Limb (tissue), 2 donors: Measurements from ENCODE around the gene HPN.
"Not testable (repeated sequence)": the region's sequence is repeated elsewhere in the genome, so short reads cannot be mapped to it uniquely, and the experiment has no call there.

Source experiments
- DNase-seq, 2 donors: peaks; one replicate each; pipeline ENCODE4 v3.0.0-alpha.2; 2016; ENCODE audit errors: extremely low spot score in 2 of 2

The HPN gene

DNA sequence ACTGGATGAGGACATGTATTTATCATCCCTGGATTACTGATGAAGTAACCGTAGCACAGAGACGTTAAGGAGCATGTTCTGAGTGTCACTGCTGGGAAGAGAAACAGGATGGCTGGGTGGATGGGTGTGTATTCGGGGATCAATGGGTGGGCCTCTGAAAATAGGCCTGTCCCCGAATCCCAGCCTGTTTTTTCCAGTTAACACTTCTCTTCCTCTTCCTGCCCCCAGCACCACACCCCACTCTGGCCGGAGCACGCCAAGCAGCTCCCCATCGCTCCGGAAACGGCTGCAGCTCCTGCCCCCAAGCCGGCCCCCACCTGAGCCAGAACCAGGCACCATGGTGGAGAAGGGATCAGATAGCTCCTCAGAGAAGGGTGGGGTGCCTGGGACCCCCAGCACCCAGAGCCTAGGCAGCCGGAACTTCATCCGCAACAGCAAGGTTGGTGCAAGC is 32.6 kb upstream of the HPN start:
- DNase-seq, result no peak

- no peak for DNase-seq
These were observed 31.8 kb upstream of the HPN start for GRCh38 chr19:35009424-35010415.

- DNase-seq, result no peak
These were observed 30.3 kb upstream of the HPN start for GRCh38 chr19:35011091-35011689.

GRCh38 chr19:35011737-35012682 is 29.5 kb upstream of the HPN start:
- DNase-seq, result no peak

GRCh38 chr19:35013041-35013819 is 28.3 kb upstream of the HPN start:
- DNase-seq, result peak; percentile 52 to 83

DNA sequence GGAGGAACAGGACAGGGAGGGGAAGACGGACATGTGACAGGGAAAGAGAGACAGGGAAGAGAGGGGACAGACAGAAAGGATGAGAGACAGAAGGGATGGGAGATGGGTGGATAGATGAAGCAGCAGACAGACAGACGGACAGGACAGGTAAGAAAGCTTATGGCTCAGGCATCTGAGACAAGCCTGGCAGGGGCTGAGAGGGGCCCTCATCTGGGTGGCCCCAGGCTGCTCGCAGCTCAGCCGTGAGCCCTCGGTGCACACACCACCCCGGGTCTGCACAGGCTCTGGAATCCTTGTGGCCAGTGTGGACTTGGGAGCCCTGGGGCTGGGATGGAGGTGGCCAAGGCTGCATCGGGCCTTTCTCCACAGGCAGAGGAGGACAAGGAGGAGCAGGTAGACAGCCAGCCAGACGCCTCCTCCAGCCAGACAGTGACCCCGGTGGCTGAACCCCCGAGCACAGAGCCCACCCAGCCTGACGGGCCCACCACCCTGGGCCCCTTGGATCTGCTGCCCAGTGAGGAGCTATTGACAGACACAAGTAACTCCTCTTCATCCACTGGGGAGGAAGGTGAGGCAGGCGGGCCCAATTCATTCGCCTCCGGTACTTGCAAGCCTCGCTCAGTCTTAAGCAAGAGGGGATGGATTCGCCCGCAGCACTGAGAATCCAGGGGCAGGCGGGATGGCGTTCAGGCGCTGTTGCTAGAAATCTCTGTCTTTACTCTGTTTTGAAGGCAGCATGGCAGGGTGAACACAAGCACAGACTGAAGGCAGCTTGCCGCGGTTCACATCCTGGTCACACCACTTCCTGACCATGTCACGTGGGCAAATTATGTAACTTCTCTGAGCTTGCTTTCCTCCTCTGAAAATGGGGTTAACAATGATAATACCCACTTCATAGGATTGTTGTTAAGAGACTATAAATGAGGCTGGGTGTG is 27.4 kb upstream of the HPN start:
- DNase-seq, result no peak

- not testable (repeated sequence) for DNase-seq
These were observed 26.7 kb upstream of the HPN start for GRCh38 chr19:35014774-35015173.

GRCh38 chr19:35015270-35015953 is 26.1 kb upstream of the HPN start:
- DNase-seq, result no peak

GRCh38 chr19:35015954-35016351 is 25.6 kb upstream of the HPN start:
- no peak for DNase-seq

- DNase-seq, result no peak
These were observed 24.0 kb upstream of the HPN start for GRCh38 chr19:35017507-35017906.

- no peak for DNase-seq
These were observed 23.1 kb upstream of the HPN start for GRCh38 chr19:35018379-35018778.

DNA sequence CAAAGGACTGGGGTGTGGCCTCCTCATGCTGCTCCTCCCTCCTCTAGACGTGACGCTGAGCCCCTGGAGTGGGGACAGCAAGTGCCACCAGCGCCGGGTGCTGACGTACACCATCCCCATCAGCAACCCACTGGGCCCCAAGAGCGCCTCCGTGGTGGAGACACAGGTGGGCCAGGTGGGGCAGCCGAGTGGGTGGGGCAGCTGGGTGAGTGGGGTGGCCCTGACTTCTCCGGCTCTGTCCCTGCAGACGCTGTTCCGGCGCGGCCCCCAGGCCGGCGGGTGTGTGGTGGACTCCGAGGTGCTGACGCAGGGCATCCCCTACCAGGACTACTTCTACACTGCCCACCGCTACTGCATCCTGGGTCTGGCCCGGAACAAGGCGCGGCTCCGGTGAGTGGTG is 22.4 kb upstream of the HPN start:
- no peak for DNase-seq

DNA sequence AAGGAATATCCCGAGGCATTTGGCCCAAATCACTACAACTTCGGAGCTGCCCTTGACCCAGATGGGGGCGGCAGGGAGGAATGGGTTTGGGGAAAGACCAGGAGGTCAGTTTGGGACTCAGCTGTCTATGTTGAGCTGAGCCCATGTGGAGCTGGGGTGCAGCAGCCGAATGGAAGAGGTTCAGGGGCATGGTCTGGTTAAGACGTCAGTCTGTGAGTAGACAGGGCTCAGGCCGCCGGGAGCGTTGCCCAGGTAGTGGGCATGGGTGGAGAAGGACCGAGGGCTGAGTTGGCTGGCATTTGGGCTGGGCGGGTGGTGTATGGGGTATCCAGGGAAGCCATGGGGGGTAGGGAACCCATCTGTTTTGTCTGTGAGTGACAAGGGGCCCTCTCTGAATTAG is 20.5 kb upstream of the HPN start:
- DNase-seq, result no peak

DNA sequence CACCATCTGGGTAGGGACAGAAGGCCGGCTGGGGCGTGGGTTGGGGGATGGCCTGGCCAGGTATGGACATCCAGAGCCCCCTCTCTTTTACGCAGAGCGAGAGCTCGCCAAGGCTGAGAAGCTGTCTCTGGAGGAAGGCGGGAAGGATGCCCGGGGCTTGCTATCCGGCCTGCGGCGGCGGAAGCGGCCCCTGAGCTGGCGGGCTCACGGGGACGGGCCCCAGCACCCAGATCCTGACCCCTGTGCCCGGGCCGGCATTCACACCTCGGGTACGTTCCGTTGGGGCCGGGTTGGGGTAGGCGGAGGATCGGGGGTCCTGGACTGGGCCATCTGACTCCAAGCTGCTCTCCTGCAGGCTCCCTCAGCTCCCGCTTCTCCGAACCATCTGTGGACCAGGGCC is 19.9 kb upstream of the HPN start:
- no peak for DNase-seq

- DNase-seq, result no peak
These were observed 19.1 kb upstream of the HPN start for GRCh38 chr19:35022460-35022859.

DNA sequence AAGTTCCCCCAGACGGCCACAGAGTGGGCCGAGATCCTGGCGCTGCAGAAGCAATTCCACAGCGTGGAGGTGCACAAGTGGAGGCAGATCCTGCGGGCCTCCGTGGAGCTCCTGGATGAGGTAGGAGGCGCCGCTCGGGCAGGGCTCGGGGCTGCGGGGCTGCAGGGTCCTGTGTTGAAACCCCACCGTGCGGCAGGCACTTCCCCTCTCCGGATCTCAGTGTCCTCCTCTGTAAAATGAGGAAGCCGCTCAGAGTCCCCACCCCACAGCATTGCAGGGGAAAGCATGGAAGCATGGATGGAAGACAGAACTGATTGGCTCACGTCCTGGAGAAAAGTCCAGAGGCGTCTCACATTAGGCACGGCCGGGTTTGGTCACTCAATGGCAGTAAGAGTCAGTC is 18.1 kb upstream of the HPN start:
- no peak for DNase-seq

DNA sequence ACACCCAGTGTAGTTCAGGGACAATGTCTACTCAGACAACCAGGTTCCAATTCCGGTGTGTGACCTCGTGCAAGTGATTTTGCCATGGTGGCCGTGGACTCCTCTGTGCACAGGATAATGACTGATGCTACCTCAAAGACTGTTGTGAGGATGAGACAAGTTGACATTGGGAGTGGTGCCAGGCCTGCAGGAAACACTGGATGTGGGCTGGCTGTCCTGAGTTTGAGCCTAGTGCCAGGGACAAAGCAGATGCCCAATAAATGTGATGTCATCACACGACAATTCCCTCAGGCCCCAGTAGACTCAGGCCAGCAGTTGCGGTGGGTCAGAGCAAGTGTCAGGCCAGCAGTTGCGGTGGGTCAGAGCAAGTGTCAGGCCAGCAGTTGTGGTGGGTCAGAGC is 17.4 kb upstream of the HPN start:
- no peak for DNase-seq

- no peak for DNase-seq
These were observed 15.6 kb upstream of the HPN start for GRCh38 chr19:35025969-35026368.

- DNase-seq, result no peak
These were observed 15.1 kb upstream of the HPN start for GRCh38 chr19:35026418-35026817.
